Measurements from ENCODE around the gene RASAL3. TPM values are rescaled to one million over a fixed set of nuclear protein-coding genes. Genes with fewer than 3 reads are reported as not detected.
"Not testable (repeated sequence)": the region's sequence is repeated elsewhere in the genome, so short reads cannot be mapped to it uniquely, and the experiment has no call there.

RASAL3 gene
- polyA plus RNA-seq, 3 donors, result 0.86 to 3.9 (median 3.3) TPM

DNA sequence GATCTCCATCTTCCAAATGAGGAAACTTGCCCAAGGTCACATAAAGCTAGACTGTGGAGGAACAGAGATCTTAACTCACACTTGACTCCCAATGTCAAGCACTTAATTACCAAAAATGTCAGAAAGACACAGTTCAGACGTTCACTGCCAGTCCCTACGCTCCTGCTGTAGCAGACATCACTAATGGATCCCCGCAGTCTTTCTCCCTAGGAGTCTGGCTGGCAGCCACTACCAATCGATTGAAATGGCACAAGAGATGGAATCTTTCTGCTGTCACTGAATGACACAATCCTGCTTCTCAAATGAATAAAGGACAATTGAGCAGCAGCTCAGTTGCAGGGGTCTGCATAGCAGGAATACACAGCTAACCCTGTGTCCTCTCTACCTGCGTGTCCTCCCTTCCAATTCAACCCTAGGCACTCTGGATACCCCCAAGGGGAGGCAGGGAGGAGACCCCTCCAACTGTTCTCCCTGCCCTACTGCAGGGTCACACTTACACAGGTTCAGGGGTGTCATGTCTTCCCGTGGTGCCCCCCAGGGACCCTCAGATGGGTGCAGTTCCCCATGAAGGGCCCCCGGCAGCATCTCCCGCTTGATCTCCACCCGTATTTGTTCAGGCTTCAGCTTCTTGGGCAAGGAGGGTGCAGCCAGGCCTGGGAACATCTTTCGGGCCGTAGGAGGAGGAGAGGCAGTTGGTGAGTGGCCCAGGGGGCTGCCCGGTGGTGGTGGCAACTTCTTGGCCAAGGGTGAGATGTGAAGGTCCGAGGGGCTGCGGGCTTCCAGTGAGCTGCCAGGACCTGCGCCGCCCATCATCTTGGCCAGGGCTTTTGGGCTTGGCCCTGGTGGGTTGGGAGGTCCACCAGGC is 37.6 kb downstream of the RASAL3 start:
- no peak overlapping the region for H3K27ac ChIP-seq (ENCODE audit: low read depth, low read length)
- 90 to 92% (median 91%) methylated on average over 14 to 16 of the region's 16 CpGs for WGBS, 3 donors

DNA sequence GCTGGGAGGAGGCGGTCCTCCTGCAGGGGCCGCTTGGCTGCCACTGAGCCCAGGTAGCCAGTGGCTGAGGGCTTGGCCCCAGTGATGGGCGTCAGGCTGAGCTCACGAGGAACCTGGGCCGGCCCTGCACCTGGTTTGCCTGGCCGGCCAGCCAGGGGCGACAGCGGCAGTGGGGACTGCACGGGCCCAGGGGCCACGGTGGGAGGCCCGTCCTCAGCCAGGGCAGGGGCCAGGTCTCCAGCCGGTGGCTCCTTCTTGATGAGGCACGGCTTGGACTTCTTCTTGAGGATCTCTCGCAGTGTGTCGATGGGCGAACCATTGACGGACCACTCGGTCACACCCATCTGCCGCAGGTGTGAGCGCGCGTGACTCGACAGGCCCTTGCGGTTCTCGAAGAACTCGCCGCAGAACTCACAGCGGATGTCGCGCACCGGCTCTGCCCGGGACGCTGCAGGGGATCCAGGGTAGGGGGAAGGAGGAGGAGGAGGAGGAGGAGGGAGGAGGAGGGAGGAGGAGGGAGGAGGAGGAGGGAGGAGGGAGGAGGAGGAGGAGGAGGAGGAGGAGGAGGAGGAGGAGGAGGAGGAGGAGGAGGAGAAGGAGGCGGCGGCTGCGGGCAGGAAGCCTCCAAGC is 38.9 kb downstream of the RASAL3 start:
- 94 to 95% (median 95%) methylated on average over 24 to 36 of the region's 36 CpGs for WGBS, 3 donors
- no peak overlapping the region for H3K27ac ChIP-seq (ENCODE audit: low read depth, low read length)

DNA sequence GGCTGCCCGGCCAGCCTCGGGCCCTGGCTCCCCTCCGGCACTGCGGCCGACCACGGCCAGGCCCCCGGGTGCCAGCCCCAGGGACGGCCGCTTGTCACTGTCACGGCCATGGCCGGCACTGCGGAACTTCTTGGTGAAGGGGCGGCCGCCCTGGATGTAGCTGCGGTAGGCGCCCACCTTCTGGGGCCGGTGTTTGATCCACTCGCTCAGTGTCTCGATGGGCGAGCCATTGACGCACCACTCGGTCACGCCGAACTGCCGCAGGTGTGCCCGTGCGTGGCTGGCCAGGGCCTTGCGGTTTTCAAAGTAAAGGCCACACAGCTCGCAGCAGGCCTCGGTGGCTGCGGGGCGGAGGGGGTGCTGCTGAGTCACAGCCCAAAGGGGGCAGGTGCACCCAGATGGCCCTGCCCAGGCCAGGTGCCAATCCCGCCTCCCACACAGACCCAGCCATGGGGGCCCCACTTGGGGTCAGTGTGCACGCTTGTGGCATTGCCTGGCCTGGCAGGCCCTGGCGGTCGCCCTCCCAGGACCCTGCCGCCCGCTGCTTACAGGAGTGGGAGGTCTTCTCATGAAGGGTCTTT is 39.6 kb downstream of the RASAL3 start:
- no peak overlapping the region for H3K27ac ChIP-seq (ENCODE audit: low read depth, low read length)
- 97% methylated on average over 31 to 38 of the region's 38 CpGs for WGBS, 3 donors

DNA sequence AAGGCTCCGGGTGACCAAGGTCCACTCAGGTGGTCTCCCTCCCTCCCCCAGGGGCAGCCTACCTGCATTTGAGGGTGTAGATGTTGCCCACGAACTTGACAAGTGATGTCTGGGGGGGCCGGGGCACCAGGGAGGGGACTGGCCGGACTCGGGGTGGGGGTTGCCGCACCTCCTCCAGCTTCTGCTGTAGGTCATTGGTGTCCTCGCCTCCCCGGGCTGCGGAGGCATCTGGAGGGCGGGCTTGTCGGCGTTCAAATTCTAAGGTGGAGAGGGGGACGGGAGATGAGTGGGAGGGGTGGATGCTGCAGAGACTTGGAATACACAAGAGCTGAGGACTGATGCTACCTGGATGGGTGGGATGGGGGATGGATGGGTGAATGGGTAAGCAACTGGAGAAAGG is 40.2 kb downstream of the RASAL3 start:
- WGBS, 3 donors, result 96 to 98% (median 96%) methylated on average over 13 of the region's 13 CpGs
- H3K27ac ChIP-seq (ENCODE audit: low read depth, low read length), result no peak overlapping the region

DNA sequence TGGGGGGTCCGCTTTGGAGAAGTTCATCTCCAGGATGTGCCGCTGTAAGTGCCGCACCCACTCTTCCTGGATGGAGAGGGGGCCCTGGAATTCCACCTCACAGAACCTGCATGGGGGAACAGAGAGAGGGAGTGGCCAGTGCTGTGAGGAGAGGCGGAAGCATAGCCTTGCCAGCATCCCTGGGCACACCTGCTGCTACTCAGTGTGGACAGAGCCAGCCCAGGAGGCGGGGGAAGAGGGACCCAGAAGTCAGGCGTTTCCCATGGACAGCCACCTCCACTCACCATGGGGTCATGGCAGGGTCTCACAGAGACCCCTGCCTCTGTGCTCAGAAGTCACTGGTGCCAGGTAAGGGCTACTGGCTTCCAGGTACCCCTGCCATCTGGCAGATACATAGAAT is 41.2 kb downstream of the RASAL3 start:
- WGBS, 3 donors, result 94 to 100% (median 97%) methylated on average over 4 to 6 of the region's 6 CpGs
- no peak overlapping the region for H3K27ac ChIP-seq (ENCODE audit: low read depth, low read length)

DNA sequence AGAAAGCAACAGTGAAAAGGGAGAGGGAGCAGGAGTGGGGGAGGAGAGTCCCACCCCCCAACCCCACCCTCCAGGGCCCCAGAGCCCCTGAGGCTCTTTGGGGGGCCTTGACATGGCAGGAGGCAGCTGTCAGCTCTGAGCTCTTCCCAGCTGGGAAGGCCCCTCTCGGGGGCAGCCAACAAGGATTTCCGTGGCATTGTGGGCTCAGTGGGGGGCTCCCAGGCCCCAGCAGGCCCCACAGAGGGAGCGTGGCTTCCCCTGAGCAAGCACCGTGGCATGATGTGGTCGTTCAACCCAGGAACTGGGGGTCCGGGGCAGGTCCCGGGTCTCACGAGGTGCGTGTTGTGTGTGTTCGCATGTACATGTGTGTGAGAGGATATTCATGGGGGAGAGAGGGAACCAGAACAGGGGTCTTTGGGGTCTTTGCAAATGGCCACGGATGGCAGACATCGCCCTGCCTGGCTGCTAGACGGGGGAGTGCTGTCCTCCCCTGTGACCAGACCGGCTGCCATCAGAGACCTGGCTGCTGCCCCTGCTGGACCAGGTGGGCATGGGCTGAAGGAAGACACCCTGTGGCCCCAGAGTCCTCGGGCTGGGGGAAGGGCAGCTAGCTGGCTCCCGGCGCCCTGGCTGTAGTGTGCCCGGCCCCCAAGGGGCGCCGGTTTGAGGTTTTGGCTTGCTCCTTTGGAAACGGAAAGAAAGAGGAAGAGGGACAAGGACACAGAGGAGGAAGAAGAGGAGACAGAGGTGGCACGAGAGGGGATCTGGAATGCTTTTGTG is 41.9 kb downstream of the RASAL3 start:
- no peak overlapping the region for H3K27ac ChIP-seq (ENCODE audit: low read depth, low read length)
- WGBS, 3 donors, result 79 to 91% (median 80%) methylated on average over 22 of the region's 22 CpGs

DNA sequence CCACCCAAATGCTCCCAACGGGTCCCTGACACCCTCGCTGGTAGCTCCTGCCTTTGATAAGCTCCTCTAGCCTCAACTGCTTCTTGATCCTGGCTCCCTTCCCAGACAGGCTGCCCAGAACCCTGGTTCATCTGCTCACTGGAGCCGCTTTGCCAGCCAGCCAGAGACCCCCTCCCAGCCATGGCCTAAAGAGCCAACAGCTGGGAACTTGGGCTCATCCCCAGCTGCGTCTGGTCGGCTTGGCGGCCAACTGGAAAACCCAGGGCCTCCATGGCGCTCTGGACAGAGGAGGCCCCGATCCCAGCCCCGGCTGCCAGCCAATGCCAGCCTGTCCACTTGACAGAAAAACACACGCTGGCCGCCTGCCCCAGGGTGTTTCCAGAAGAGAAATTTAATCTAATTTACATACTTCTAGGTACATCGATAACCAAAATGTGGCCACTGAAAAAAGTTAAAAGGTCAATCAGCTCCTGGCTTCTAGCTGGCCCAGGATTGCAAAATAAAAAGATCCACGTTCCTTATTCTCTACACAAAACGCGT is 42.6 kb downstream of the RASAL3 start:
- WGBS, 3 donors, result 74 to 78% (median 76%) methylated on average over 15 of the region's 15 CpGs
- no peak overlapping the region for H3K27ac ChIP-seq (ENCODE audit: low read depth, low read length)

DNA sequence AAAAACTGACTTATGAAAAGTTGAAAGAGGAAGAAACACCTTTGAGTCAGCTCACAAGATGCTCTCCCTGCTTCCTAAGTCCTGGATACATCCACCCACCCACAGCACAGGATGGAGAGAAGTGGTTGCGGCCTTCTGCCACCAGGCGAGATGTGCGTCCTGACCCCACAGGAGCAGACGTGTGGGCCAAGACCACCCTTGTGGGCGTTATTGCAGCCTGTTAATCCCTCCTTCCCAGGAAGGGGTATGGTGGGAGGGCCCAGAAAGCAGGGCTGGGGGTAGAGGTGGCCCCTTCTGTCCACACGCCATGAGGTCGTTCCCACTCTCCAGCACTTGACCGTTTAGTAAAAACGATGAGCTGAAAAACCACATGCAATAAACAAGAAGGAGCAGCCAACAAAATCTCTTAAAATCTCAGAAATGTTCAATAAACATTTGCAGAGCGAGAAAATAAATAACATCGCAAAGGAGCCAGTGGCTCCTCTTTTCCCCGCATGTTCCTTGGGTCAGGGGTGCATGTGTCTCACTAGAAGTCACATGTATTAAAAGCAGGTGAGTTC is 43.1 kb downstream of the RASAL3 start:
- no peak overlapping the region for H3K27ac ChIP-seq (ENCODE audit: low read depth, low read length)
- 79 to 83% (median 81%) methylated on average over 12 of the region's 12 CpGs for WGBS, 3 donors

DNA sequence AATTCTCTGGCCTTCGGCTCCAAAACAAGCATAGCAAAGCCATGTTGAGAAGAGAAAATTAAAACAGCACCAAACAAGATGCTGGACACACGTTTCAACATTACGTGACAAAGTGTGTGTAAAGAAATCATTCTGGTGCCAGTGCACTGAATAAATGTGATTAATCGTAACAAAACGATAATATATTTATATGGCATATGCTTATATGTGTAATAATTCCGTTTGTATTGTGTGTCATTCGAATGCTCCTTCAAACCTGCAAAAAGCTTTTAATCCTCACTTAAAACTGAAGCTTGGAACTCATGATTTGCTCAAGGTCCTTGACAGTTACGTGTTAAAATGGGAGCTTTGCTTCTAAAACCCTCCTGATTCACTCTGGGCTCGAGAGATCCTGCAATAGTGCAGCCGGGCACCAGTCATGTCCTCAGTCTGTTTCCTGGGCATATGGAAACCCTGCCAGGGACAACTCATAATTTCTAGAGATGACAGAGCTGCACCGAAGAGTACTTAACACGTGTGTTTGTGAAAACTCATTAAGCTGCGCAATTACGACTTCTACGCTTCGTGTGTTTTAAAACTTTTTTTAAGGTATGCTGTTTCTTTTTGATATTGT is 44.8 kb downstream of the RASAL3 start:
- WGBS, 3 donors, result 17 to 28% (median 26%) methylated on average over 16 of the region's 16 CpGs
- no peak overlapping the region for H3K27ac ChIP-seq (ENCODE audit: low read depth, low read length)

DNA sequence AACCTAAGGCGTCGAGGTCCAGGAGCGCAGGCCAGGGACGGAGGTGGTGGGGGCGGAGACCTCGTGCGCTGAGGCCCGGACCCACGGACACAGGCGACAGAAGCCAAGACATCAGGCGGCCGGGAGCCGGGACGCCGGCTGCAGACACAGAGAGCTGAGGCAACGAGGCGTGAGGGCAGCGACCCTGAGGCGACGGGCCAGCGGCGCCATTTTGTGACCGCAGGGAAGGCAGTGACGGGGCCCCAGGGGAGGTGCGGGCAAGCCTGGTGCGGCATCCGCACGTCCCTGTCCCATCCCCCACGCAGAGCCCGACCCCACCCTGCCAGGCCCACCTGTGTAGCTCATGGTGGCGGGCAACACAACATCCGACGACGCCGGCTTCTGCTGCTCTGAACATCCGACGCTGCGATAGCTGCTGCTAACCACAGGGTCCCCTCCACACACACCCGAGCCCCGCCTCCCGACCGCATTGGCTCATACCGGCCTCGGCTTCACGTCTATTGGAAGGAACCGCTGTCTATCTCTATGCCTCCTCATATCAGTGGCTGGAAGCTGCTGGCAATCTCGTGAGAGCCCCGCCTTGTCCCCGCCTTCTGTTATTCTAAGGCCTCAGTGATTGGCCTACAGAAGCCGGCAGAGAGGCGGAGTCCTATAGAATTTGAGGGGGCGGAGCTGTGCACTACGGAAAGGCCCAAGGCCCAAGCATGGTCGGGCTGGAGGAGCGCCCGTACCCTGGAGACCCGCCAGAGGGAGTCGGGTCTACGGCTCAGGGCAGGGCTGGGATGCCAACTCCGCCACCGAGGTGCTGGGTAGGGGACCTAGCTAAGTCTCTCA is 45.5 kb downstream of the RASAL3 start, which contains the start of gene AKAP8L:
Gene AKAP8L, minus strand, starts transcription at position 410 of the 834 bp plus-strand sequence. Its CDS starts 65 bp downstream, at position 345.
- 0 to 1% (median 1%) methylated on average over 57 to 61 of the region's 61 CpGs for WGBS, 3 donors
- no peak within 1 kb of the TSS for H3K27ac ChIP-seq (ENCODE audit: low read depth, low read length)

DNA sequence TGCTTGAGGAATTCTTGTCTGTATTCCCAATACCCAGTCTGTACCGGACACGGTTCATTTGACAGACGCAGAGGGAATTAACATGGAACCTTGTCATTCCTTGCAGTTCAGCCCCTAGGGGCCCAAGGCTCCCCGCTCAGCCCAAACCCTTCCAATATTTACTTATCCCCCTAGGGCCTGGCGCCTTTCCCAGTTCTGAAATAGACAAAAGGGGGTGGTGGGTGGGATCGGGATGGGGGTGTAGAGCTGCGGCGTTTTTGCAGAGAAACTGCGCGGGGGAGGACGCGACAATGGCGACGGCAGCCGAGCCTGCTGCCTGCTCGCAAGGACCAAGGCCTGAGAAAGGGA is 46.1 kb downstream of the RASAL3 start:
- 0 to 1% (median 1%) methylated on average over 16 of the region's 16 CpGs for WGBS, 3 donors

DNA sequence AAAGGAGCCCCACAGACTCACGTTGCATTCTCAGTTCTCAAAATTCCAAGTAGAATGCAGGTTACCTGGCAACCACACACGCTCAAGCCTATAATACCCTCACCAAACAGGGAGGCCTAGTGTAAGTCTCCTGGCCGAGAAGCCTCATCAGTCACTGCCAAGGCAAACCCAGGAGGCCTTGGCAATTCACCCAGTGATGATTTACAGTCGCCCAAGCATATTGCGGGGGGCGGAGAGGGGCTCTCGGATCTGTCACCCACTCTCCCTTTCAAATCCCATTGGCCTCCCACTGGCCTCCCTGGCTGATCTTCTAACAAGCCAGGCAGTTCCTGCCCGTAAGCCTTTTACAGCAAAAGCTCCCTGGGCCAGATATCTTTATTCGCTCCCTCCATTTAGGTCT is 46.6 kb downstream of the RASAL3 start:
- WGBS, 3 donors, result 8 to 17% (median 12%) methylated on average over 9 of the region's 9 CpGs
- no peak overlapping the region for H3K27ac ChIP-seq (ENCODE audit: low read depth, low read length)

More for the DNA sequence above, 46.1 kb downstream of the RASAL3 start:
- no peak overlapping the region for H3K27ac ChIP-seq (ENCODE audit: low read depth, low read length)

DNA sequence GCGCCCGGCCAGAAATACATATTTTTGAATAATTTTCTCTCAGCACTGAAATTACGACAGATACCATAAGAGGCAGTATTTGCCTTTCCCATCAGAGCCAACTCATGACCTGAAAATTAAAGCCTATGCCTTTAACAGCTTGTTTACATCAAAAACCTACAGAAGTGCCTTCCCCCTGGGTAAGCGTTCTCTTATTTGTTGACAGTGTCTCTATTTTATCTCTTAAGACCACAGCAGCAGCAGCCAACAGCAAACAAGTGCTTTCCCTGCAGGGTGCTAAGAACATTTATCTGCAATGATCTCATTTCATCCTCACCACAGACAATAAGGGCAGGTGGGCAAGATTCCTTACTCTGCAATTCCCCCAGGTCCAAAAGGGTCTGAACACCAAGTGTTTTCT is 51.5 kb downstream of the RASAL3 start:
- 32 to 80% (median 80%) methylated on average over 4 of the region's 4 CpGs for WGBS, 3 donors
- H3K27ac ChIP-seq (ENCODE audit: low read depth, low read length), result no peak overlapping the region

DNA sequence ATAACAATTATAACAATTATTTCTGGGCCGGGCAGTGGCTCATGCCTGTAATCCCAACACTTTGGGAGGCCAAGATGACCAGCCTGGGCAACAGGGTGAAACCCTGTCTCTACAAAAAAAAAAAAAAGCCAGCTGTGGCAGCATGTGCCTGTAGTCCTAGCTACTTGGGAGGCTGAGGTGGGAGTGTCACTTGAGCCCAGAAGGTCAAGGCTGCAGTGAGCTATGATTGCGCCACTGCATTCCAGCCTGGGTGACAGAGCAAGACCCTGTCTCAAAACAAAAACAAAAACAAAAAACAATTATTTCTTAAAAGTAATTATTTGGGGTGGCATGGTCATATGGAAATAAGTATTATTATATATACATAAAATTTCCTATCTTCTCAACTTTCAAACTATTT is 53.0 kb downstream of the RASAL3 start:
- not testable (repeated sequence) for H3K27ac ChIP-seq (ENCODE audit: low read depth, low read length)
- WGBS, 3 donors, result 61 to 86% (median 81%) methylated on average over 2 of the region's 2 CpGs

DNA sequence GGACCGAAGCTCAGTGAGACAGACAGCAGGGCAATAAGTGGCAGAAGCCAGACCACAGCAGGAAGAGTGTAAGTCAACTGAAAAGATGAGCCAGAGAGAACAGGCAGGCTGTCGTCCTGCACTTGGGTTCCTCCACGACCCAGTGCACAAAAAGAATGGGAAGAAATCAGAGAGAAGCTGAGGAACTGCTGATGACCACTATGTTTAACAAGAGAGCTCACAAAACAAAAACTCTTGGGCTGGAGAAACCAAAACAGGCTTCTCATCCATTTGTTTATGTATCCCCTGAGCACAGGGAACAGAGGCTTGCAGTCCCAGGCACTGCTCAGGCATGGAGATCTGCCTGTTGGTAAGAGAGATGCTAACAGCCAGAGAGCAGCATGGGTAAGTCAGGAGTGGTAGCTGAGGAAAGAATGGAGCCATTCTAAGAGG is 59.5 kb downstream of the RASAL3 start:
- 50 to 52% (median 51%) methylated on average over 3 of the region's 3 CpGs for WGBS, 3 donors
- H3K27ac ChIP-seq (ENCODE audit: low read depth, low read length), result no peak overlapping the region

DNA sequence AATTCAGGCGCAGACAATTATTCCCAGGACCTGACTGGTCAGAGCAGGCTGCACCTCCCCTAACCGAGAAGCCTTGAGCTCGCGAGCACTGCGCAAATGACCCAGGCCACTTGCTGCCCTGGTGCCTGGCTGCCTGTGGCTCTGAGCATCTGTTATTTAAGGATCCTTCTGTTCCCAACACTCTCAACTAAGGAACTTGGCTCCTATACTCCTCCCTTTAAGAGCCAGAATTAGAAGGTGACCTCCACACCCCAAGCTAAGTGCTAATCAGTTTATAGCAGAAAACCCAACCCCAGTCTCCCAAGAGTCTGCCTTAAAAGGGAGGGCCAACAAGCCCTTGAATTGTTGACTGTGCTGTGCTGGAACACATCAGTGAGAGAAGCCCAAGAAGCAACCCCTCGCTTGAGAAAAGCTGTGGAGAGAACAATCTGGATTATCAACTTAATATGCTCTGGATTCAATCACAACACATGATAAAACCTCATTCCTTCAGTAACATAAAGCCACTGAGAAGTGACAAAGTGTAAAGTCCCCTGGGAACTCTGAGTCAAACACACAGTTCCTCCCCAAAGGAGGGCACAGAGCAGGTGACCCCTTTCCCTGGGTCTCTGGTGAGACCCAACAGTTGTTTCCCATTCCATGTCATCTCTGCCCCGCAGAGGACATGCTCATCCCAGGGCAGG is 60.1 kb downstream of the RASAL3 start:
- no peak overlapping the region for H3K27ac ChIP-seq (ENCODE audit: low read depth, low read length)
- WGBS, 3 donors, result 71 to 82% (median 81%) methylated on average over 7 of the region's 7 CpGs

Data from adipose tissue (tissue), 3 donors.